ENCODE measurements around the gene MYDGF.

MYDGF gene

GRCh38 chr19:4707956-4708650 is 38.0 kb upstream of the MYDGF start:
- TF ChIP-seq POLR2A (IDR thresholded peaks at IDR 0.05; ENCODE audit: low read length) (no peak), GATA1 (IDR thresholded peaks at IDR 0.05; ENCODE audit: low read depth, low read length) (no peak)

GRCh38 chr19:4707322-4707721 is 37.2 kb upstream of the MYDGF start:
- TF ChIP-seq POLR2A (IDR thresholded peaks at IDR 0.05; ENCODE audit: low read length) (no peak), GATA1 (IDR thresholded peaks at IDR 0.05; ENCODE audit: low read depth, low read length) (no peak)
- DNase-seq, result no peak

More at GRCh38 chr19:4707956-4708650, 38.0 kb upstream of the MYDGF start:
- no peak for DNase-seq

- no peak for DNase-seq
- no peak for TF ChIP-seq POLR2A (IDR thresholded peaks at IDR 0.05; ENCODE audit: low read length)
- no peak for TF ChIP-seq GATA1 (IDR thresholded peaks at IDR 0.05; ENCODE audit: low read depth, low read length)
Observed at GRCh38 chr19:4705413-4706131, 35.4 kb upstream of the MYDGF start.

- no peak for DNase-seq
- TF ChIP-seq GATA1 (IDR thresholded peaks at IDR 0.05; ENCODE audit: low read depth, low read length) (no peak), POLR2A (IDR thresholded peaks at IDR 0.05; ENCODE audit: low read length) (no peak)
Observed at GRCh38 chr19:4704317-4704673, 34.2 kb upstream of the MYDGF start.

GRCh38 chr19:4703671-4704316 is 33.7 kb upstream of the MYDGF start:
- no peak for DNase-seq
- TF ChIP-seq GATA1 (IDR thresholded peaks at IDR 0.05; ENCODE audit: low read depth, low read length) (no peak), POLR2A (IDR thresholded peaks at IDR 0.05; ENCODE audit: low read length) (no peak)

- TF ChIP-seq POLR2A (IDR thresholded peaks at IDR 0.05; ENCODE audit: low read length), result no peak
- TF ChIP-seq GATA1 (IDR thresholded peaks at IDR 0.05; ENCODE audit: low read depth, low read length), result no peak
- DNase-seq, result no peak
Observed at GRCh38 chr19:4702764-4703163, 32.6 kb upstream of the MYDGF start.

GRCh38 chr19:4701557-4701956 is 31.4 kb upstream of the MYDGF start:
- TF ChIP-seq POLR2A (IDR thresholded peaks at IDR 0.05; ENCODE audit: low read length) (no peak), GATA1 (IDR thresholded peaks at IDR 0.05; ENCODE audit: low read depth, low read length) (no peak)

GRCh38 chr19:4700693-4700970 is 30.5 kb upstream of the MYDGF start:
- no peak for TF ChIP-seq GATA1 (IDR thresholded peaks at IDR 0.05; ENCODE audit: low read depth, low read length)
- TF ChIP-seq POLR2A (IDR thresholded peaks at IDR 0.05; ENCODE audit: low read length), result no peak
- DNase-seq, result no peak

More at GRCh38 chr19:4701557-4701956, 31.4 kb upstream of the MYDGF start:
- no peak for DNase-seq

- TF ChIP-seq GATA1 (IDR thresholded peaks at IDR 0.05; ENCODE audit: low read depth, low read length), result no peak
- TF ChIP-seq POLR2A (IDR thresholded peaks at IDR 0.05; ENCODE audit: low read length), result no peak
- DNase-seq, result no peak
Observed at GRCh38 chr19:4699826-4700692, 29.9 kb upstream of the MYDGF start.

- TF ChIP-seq POLR2A (IDR thresholded peaks at IDR 0.05; ENCODE audit: low read length), result no peak
- no peak for TF ChIP-seq GATA1 (IDR thresholded peaks at IDR 0.05; ENCODE audit: low read depth, low read length)
Observed at GRCh38 chr19:4697304-4697703, 27.2 kb upstream of the MYDGF start.

GRCh38 chr19:4695224-4695731 is 25.1 kb upstream of the MYDGF start:
- TF ChIP-seq GATA1 (IDR thresholded peaks at IDR 0.05; ENCODE audit: low read depth, low read length), result no peak
- no peak for TF ChIP-seq POLR2A (IDR thresholded peaks at IDR 0.05; ENCODE audit: low read length)
- no peak for DNase-seq

More at GRCh38 chr19:4697304-4697703, 27.2 kb upstream of the MYDGF start:
- no peak for DNase-seq

GRCh38 chr19:4694211-4694987 is 24.3 kb upstream of the MYDGF start:
- TF ChIP-seq POLR2A (IDR thresholded peaks at IDR 0.05; ENCODE audit: low read length) (no peak), GATA1 (IDR thresholded peaks at IDR 0.05; ENCODE audit: low read depth, low read length) (no peak)
- DNase-seq, result no peak
